GM21528 (cell line): ENCODE measurements around the gene ZFTA.
"Not testable (repeated sequence)": the region's sequence is repeated elsewhere in the genome, so short reads cannot be mapped to it uniquely, and the experiment has no call there.

Source experiments
- ATAC-seq: cut with Tn5 transposase; IDR thresholded peaks from one replicate; pipeline ENCODE4 v1.9.1; 2021; ENCODE audit warnings: mild to moderate bottlenecking, moderate library complexity; ENCODE audit not compliant: unreplicated experiment, low FRiP score

The ZFTA gene

GRCh38 chr11:63782749-63783148, 14.2 kb upstream of the ZFTA start:
- no peak for ATAC-seq

- ATAC-seq, result no peak
Measured at GRCh38 chr11:63779039-63779438, 10.5 kb upstream of the ZFTA start.

GRCh38 chr11:63775191-63775590, 6.6 kb upstream of the ZFTA start:
- ATAC-seq, result no peak

GRCh38 chr11:63771741-63772318, 3.3 kb upstream of the ZFTA start:
- ATAC-seq, result not testable (repeated sequence)

- no peak for ATAC-seq
Measured at GRCh38 chr11:63770763-63771162, 2.2 kb upstream of the ZFTA start.

- ATAC-seq, result no peak
Measured at GRCh38 chr11:63769714-63770455, 1.3 kb upstream of the ZFTA start.

DNA sequence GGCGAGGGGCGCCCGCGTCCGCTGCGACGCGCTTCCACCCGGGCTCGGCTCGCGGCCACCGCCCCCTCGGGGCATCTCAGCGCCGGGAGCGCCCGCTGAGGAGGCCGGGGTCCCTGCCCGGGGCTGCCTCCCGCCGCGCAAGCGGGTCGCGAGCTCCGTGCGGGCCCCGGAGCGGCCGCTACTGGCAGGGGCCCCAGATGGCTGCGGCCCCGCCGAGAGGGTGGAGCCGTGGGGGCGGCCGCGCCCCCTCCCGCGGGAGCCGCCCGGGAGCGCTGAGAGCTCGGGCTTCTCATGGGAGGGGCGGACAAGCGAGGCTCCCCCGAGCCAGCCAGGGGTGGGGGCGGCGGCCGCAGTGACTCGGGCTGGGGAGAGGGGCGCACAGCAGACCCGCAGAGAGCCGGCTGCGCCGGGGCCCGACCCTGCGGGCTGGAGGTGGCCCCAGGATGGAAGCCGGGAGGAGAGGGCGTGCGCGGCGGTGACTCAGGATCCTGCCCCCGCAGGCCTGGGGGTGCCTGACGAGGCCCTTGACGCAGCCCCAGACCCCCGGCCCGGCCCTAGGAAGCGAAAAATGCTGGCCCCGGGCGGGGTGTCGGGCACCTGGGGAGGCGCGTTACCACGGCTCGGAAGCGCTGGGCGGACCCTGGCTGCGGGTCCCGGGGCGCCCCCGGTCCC, 603 bp upstream of the ZFTA start:
- no peak for ATAC-seq

DNA sequence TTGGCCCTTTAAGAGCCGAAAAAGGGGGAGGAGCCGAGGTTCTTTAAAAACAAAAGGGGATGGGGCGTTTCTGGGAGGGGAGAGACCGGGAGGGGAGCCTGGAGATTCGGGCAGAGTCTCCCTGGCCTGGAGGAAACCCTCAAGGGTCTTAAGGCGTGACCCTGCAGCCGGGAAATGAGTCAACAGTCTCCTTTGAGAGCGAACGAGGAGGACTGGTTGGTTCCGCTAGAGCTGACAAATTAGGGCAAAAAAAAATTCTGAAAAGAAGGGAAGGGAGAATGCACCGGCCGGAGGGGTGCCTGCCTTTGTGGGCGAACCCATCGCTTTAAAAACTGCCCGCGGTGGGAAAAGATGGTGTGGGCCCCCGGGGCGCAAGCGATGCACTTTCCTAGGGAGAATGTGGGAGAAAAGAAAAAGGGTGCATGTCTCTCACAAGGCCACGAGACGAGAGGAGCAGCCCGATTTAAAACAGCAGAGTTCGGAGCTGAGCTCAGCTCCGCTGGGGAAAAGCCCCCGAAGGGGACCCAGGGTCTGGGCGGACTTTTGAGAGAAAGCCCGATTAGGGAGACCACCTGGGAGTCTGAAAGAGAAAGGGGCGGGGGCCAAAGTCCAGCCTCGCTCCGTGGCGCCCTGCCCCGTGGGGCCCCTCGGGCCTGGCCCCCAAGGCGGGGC, 874 bp downstream of the ZFTA start:
- ATAC-seq, result no peak

DNA sequence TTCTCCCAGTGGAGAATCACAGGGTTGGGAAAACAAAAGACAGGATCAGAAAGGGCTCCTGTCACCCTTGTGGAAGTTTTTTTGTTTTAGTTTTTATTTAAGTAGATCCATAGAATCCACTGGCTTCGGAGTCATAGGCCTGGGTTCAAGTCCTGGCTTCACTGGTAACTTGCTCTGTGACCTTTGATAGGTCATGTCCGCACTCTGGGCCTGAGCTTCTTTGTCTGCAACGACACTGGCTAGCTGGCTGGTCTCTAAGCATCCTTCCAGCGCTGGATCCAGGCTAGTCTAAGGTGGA, 1.4 kb downstream of the ZFTA start:
- no peak for ATAC-seq

- ATAC-seq, result no peak
Measured at GRCh38 chr11:63766531-63767235, 1.9 kb downstream of the ZFTA start.

- ATAC-seq, result no peak
Measured at GRCh38 chr11:63765688-63766241, 2.8 kb downstream of the ZFTA start.

DNA sequence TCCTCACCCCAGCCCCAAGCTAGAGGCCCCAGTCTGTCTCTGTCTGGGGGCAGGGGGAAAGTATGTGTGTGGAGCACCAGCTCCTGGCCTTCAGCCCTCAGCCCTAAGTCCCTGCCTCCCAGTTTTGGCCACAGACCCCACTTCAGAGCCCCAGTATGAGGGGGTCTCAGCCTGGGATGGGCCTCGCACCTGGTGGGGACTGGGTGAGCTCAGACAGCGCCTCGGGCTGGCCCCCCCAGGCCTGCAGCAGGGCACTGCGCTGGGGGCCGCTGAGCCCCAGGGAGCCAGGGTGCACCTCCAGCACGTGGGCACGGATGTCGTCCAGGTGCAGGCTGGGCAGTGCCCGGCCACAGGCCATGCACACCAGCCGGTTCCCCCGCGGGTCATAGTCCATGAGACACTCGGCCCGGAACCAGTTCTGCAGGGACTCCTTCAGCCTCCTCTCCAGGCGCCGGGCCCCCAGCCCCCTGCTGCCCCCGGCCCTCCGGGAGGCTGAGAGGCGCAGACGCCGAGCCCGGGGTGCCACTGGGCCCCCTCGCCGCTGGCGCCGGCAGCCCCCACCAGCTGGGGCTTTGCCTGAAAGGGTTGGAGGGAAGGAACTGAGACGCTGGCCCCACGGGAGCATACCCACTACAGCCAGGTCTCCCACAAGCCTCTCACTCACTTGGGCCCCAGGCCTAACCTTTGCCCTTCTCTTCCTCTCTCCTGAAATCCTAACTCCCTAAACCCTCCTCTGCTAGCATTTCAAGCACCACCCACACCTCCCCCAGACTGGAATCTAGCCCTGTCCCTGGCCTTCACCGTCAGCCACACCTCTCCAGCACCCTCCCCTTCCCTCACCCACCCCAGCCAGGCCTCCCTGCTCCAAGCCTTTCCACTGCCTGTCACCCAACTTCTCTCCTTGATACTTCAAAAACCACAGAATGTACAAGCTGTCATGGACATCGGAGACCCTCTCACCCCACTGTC, 3.6 kb downstream of the ZFTA start:
- ATAC-seq, result no peak

DNA sequence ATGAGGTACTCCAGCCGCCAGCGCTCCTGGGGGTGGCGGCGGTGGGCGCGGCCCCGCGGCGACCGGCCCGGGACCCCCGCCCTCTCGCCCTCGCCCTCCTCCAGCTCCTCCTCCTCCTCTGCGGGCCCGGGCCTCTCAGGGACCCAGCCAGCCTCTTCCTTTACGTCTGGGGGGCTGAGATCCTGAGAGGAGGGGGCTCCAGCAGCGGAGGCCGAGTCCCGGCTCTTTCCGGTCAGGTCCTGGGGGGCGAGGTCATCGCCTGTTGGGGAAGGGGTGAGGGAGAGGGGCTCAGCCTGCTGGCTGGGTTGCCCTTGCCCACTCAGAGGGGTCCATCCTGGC, 4.3 kb downstream of the ZFTA start:
- ATAC-seq, result no peak

DNA sequence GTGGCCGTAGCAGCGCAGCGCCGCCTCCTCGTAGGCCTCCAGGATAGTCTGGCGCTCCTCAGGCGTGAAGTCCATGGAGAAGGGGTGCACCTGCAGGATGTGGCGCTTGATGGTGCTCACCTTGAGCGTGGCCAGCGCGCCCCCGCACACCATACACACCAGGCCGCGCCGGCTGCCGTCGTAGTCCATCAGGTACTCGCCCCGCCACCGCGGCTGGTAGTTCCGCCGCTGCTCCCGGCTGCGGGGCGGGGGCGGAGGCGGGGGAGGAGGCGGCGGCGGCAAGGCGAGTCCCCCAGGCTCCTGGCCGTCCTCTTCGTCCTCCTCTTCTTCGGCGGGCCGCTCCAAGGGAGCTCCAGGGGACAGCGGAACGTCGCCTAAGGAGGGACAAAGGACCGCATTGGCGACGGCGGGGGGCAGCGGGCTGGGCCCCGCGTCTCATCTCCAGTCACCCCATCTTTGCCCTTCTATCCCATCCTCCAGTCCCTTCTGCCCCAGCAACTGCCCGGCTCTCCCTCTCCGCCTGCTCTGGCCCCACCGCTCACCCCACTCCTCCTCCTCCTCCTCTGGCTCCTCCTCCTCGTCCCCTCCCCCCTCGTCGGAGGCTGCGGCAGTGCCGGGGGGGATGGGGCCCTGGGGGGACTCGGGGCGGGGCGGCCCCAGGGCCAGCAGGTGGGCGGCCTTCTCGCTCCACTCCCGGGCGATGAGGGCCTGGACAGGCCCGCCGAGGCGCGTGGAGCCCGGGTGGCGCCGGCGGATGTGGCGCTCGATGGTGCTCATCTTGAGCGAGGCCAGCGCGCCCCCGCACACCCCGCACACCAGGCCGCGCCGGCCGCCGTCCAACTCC, 4.9 kb downstream of the ZFTA start:
- ATAC-seq, result no peak

GRCh38 chr11:63762654-63763495, 5.7 kb downstream of the ZFTA start:
- ATAC-seq, result no peak

- no peak for ATAC-seq
Measured at GRCh38 chr11:63761931-63762653, 6.5 kb downstream of the ZFTA start.

DNA sequence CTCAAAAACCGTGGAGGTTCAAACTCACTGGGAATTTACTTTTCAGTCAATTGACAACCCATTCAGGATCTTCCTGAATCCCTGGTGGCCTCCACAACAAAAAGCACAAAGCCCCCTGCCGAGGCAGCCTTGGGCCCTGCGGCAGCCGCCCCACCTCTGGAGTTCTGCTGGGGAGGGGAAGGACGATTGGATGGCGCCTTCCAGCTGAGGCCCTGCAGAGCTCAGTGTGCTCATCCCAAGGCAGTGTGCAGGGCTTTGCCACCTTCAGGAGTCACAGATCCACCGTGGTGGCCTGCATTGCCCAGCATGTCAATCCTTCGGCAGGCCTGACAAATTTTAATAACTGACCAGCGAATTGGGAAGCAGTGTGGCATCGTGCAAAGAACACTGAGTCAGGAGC, 7.4 kb downstream of the ZFTA start:
- no peak for ATAC-seq
